OCI-LY7 (cell line): ENCODE measurements around the gene PUM1. TPM values are rescaled to one million over a fixed set of nuclear protein-coding genes. Genes with fewer than 3 reads are reported as not detected.

ENCODE experiments used
- BruUV-seq: library from RNA; stranded (reverse); fragments of 400-500 nt; replicated peaks from 2 replicates; lab custom pipeline; 2021; lab: Mats Ljungman, UMichigan
- CTCF ChIA-PET: fragments of 300-600 bp; sonication (Branson Sonifier 250); formaldehyde crosslinking; loops from one replicate; lab custom pipeline; 2022; ENCODE audit warnings: antibody characterized with exemption; ENCODE audit not compliant: unreplicated experiment; lab: Charles Lee
- POLR2A ChIA-PET: fragments of 300-600 bp; sonication (Branson Sonifier 250); formaldehyde crosslinking; loops from one replicate; lab custom pipeline; 2022; ENCODE audit warnings: antibody characterized with exemption; lab: Charles Lee
- DNase-seq: peaks from one replicate; pipeline ENCODE4 v3.0.0-alpha.2; 2015; ENCODE audit warnings: low spot score
- H2AFZ ChIP-seq: fragments of 200-600 bp; sonication (generic), shearing (Covaris generic); 2 replicates; pipeline ENCODE4 v1.6.1; 2014; ENCODE audit warnings: mild to moderate bottlenecking, antibody characterized with exemption, low read length, moderate library complexity
- H3K27ac ChIP-seq: fragments of 200-600 bp; sonication (generic); 2 replicates; pipeline ENCODE4 v1.5.1; 2014; ENCODE audit warnings: mixed run types, low read depth, mild to moderate bottlenecking, moderate library complexity, low read length, inconsistent platforms; ENCODE audit not compliant: poor library complexity, severe bottlenecking
- H3K36me3 ChIP-seq: fragments of 200-600 bp; sonication (generic); 2 replicates; pipeline ENCODE4 v1.6.1; 2014; ENCODE audit warnings: mild to moderate bottlenecking, antibody characterized with exemption, low read length, moderate library complexity, mixed read lengths; ENCODE audit not compliant: insufficient read depth
- H3K4me1 ChIP-seq: fragments of 200-600 bp; sonication (generic); 2 replicates; pipeline ENCODE4 v1.5.1; 2014; ENCODE audit warnings: mild to moderate bottlenecking, low read length; ENCODE audit not compliant: insufficient read depth, poor library complexity, severe bottlenecking
- H3K4me2 ChIP-seq: fragments of 200-600 bp; sonication (generic); 2 replicates; pipeline ENCODE4 v1.6.1; 2014; ENCODE audit warnings: mild to moderate bottlenecking, low read length
- H3K4me3 ChIP-seq: fragments of 200-600 bp; sonication (generic); 2 replicates; pipeline ENCODE4 v1.5.1; 2014; ENCODE audit warnings: mild to moderate bottlenecking, low read depth, low read length; ENCODE audit not compliant: poor library complexity, severe bottlenecking
- H3K79me2 ChIP-seq: fragments of 200-600 bp; sonication (generic); 2 replicates; pipeline ENCODE4 v1.6.1; 2016; ENCODE audit warnings: low read depth, mild to moderate bottlenecking, low read length, moderate library complexity, mixed read lengths; ENCODE audit not compliant: insufficient read depth
- H3K9me2 ChIP-seq: fragments of 200-600 bp; sonication (generic); 2 replicates; pipeline ENCODE4 v1.6.1; 2016; ENCODE audit warnings: mild to moderate bottlenecking, low read length, mixed read lengths; ENCODE audit not compliant: insufficient read depth
- H3K9me3 ChIP-seq: fragments of 200-600 bp; sonication (generic); 2 replicates; pipeline ENCODE4 v1.6.1; 2014; ENCODE audit warnings: mild to moderate bottlenecking, mixed run types, low read length, mixed read lengths
- H4K20me1 ChIP-seq: fragments of 200-600 bp; sonication (generic); 2 replicates; pipeline ENCODE4 v1.6.1; 2014; ENCODE audit warnings: mild to moderate bottlenecking, antibody characterized with exemption, low read length, moderate library complexity, mixed read lengths; ENCODE audit not compliant: insufficient read depth
- EZH2phosphoT487 ChIP-seq: fragments of 200-600 bp; sonication (generic); IDR thresholded peaks from 2 replicates; pipeline ENCODE4 v1.6.1; 2018; ENCODE audit warnings: low read depth, borderline replicate concordance, mild to moderate bottlenecking, mixed run types, antibody characterized with exemption, low read length, moderate library complexity, mixed read lengths
- intact Hi-C: fragments of 100-400 bp; cut with micrococcal nuclease; formaldehyde crosslinking; loops from one replicate; pipeline ENCODE4 v1.10.0; 2022; ENCODE audit not compliant: unreplicated experiment
- total RNA-seq, 2 experiments: library from RNA; depleted of rRNA in 1 of 2; stranded (reverse); fragments of >200 nt in 1 of 2; shearing (Covaris generic) in 1 of 2; gene quantifications; 2 replicates each; pipeline ENCODE4 v1.2.3, GENCODE V29; 2014 to 2022
- TF ChIP-seq, protein P1 (sequence below): fragments of 200-600 bp; sonication (generic); conservative IDR thresholded peaks from 2 replicates; pipeline ENCODE4 v1.5.1; 2014; ENCODE audit warnings: mild to moderate bottlenecking, antibody characterized with exemption, low read length, moderate library complexity, mixed read lengths

PUM1 gene
- total RNA-seq, 2 experiments from 2014 or later = 52.0 to 97.5 TPM

DNA sequence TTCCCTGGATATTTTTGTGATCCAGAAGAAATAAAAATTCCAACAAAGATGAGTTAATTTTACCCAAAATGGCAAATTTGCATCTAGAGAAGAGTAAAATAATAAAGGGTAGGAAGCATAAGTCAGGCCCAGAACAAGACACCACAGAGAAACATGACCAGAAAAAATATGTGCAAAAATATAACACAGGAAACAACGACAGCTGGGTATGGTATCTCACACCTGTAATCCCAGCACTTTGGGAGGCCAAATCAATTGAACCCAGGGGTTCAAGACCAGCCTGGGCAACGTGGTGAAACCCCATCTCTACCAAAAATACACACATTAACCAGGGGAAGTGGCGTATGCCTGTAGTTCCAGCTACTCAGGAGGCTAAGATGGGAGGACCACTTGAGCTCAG, 117.2 kb downstream of the PUM1 start:
- TF ChIP-seq, protein P1, sequence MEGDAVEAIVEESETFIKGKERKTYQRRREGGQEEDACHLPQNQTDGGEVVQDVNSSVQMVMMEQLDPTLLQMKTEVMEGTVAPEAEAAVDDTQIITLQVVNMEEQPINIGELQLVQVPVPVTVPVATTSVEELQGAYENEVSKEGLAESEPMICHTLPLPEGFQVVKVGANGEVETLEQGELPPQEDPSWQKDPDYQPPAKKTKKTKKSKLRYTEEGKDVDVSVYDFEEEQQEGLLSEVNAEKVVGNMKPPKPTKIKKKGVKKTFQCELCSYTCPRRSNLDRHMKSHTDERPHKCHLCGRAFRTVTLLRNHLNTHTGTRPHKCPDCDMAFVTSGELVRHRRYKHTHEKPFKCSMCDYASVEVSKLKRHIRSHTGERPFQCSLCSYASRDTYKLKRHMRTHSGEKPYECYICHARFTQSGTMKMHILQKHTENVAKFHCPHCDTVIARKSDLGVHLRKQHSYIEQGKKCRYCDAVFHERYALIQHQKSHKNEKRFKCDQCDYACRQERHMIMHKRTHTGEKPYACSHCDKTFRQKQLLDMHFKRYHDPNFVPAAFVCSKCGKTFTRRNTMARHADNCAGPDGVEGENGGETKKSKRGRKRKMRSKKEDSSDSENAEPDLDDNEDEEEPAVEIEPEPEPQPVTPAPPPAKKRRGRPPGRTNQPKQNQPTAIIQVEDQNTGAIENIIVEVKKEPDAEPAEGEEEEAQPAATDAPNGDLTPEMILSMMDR = no peak
- TF ChIP-seq EZH2phosphoT487 = no peak
- Histone ChIP-seq H3K9me3 (no peaks in the 10 kb centered on the region), H3K4me1 (peaks cover 8% of the 10 kb centered on the region), H3K9me2 (no peaks in the 10 kb centered on the region), H3K79me2 (no peaks in the 10 kb centered on the region), H4K20me1 (no peaks in the 10 kb centered on the region), H3K36me3 (peaks cover 91% of the 10 kb centered on the region), H3K4me2 (no peak overlapping the region), H3K4me3 (no peak overlapping the region), H3K27ac (no peak overlapping the region), H2AFZ (no peak overlapping the region)
- POLR2A ChIA-PET = interaction anchor here (0.7 to 1.0 kb wide), 3 partner anchors 10 to 168 kb away, joined by 3 to 4 read pairs (median 3); no protein-coding TSS in a partner anchor
- no peak for DNase-seq
- intact Hi-C loops = no loop called here
- no TSS peak for BruUV-seq
- CTCF ChIA-PET = no interaction called here

DNA sequence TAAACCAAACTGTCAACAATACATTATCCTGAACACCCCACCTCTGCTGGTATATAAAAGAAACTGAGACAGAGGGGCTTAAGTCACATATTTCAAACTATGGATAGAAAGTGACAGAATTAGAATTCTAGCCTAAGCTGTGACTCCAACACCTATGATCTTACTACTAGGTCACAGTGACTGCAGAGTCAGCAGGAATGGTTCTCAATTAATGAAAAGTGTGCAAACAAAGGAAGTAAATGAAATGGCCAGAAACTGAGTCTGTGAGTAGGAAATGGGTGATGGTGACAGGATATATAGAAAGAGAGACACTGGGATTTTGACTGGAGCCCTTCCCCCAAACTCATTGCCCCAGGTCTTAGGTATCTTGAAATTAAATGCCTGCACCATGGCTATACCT, 118.3 kb downstream of the PUM1 start:
- no peak for DNase-seq
- intact Hi-C loops = no loop called here
- no peaks in the 10 kb centered on the region for H4K20me1 ChIP-seq
- peaks cover 8% of the 10 kb centered on the region for H3K4me1 ChIP-seq
- no peak overlapping the region for H3K4me2 ChIP-seq
- H3K9me2 ChIP-seq = no peaks in the 10 kb centered on the region
- no peaks in the 10 kb centered on the region for H3K79me2 ChIP-seq
- H3K27ac ChIP-seq = no peak overlapping the region
- BruUV-seq = no TSS peak
- no peaks in the 10 kb centered on the region for H3K9me3 ChIP-seq
- H3K36me3 ChIP-seq = peaks cover 90% of the 10 kb centered on the region
- H3K4me3 ChIP-seq = no peak overlapping the region
- ChIA-PET CTCF (no interaction called here), POLR2A (interaction anchor here (0.5 kb wide), 1 partner anchor 185 kb away, joined by 3 read pairs; no protein-coding TSS in a partner anchor)
- H2AFZ ChIP-seq = no peak overlapping the region
- TF ChIP-seq, protein P1 = no peak
- no peak for TF ChIP-seq EZH2phosphoT487

DNA sequence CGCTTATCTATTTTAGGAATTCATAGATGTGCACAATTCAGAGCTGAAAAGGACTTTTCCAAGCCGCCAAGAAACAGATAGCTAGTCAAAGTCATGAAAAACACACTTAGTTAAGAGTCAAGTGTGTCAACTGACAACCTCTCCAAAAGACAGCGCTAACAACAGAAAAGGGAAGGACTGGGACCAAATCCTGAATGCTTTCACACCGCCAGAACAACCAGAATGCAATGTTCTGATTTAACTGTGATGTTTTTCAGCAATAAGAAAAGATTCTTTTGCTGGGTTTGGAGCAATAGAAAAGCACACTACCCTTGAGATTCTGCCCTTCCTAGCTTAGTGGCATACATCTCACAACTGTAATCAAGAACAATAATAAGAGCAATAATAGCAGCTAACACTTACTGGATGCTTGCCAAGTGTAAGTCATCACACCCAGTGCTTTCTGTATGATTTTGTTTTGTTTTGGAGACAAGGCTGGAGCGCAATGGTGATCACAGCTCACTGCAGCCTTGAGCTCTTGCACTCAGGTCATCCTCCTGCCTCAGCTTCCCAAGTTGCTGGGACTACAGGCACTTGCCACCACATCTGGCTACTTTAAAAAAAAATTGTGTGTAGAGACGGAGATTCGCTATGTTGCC, 123.1 kb downstream of the PUM1 start:
- CTCF ChIA-PET = no interaction called here
- no peak for TF ChIP-seq EZH2phosphoT487
- TF ChIP-seq, protein P1 = no peak
- BruUV-seq = no TSS peak
- no peak for DNase-seq
- Histone ChIP-seq H2AFZ (no peak overlapping the region), H3K4me1 (no peaks in the 10 kb centered on the region), H3K9me2 (no peaks in the 10 kb centered on the region), H3K36me3 (peaks cover 93% of the 10 kb centered on the region), H4K20me1 (no peaks in the 10 kb centered on the region), H3K4me2 (no peak overlapping the region), H3K27ac (no peak overlapping the region), H3K9me3 (no peaks in the 10 kb centered on the region), H3K4me3 (no peak overlapping the region), H3K79me2 (no peaks in the 10 kb centered on the region)
- intact Hi-C loops = no loop called here
- POLR2A ChIA-PET = interaction anchor here (0.6 to 1.9 kb wide), 4 partner anchors 15 to 779 kb away, joined by 4 to 6 read pairs (median 4); no protein-coding TSS in a partner anchor
